H1 (cell line): ENCODE results near the gene SPINT2. TPM values are rescaled to one million over a fixed set of nuclear protein-coding genes. Genes with fewer than 3 reads are reported as not detected.

ENCODE experiments used
- CTCF ChIA-PET: fragments of 300-600 bp; sonication (Branson Sonifier 250); formaldehyde crosslinking; loops from one replicate; lab custom pipeline; 2021; ENCODE audit not compliant: partially characterized antibody; lab: Charles Lee
- POLR2A ChIA-PET: fragments of 300-600 bp; sonication (Branson Sonifier 250); formaldehyde crosslinking; loops from one replicate; lab custom pipeline; 2021; ENCODE audit warnings: inconsistent platforms; ENCODE audit not compliant: partially characterized antibody; lab: Charles Lee
- DNase-seq, 2 experiments: peaks; one replicate each; pipeline versions ENCODE4 v3.0.0 to v3.0.0-alpha.2; 2010 to 2022; ENCODE audit warnings: low spot score in 2 of 2, low read depth in 1 of 2, mixed read lengths in 1 of 2
- FAIRE-seq: peaks from 2 replicates; lab custom pipeline; 2011; peaks lifted over from hg19 to GRCh38; lab: Jason Lieb, UNC
- H2AFZ ChIP-seq: 2 replicates; pipeline ENCODE4 v1.8.1; 2012; ENCODE audit warnings: low read length, inconsistent platforms
- H2AK5ac ChIP-seq: 2 replicates; pipeline ENCODE4 v1.6.1; 2013; ENCODE audit warnings: low read depth, low read length
- H2BK120ac ChIP-seq: replicated peaks from 2 replicates; pipeline ENCODE3; 2013; ENCODE audit warnings: low read depth, low read length, inconsistent platforms
- H2BK12ac ChIP-seq: 2 replicates; pipeline ENCODE4 v1.6.1; 2013; ENCODE audit warnings: low read depth, low read length
- H2BK15ac ChIP-seq: 2 replicates; pipeline ENCODE4 v1.6.1; 2013; ENCODE audit warnings: low read length
- H2BK20ac ChIP-seq: 2 replicates; pipeline ENCODE4 v1.6.1; 2013; ENCODE audit warnings: low read length
- H2BK5ac ChIP-seq: 2 replicates; pipeline ENCODE4 v1.6.1; 2013; ENCODE audit warnings: low read depth, low read length
- H3K14ac ChIP-seq: 2 replicates; pipeline ENCODE4 v1.6.1; 2013; ENCODE audit warnings: inconsistent platforms; ENCODE audit not compliant: insufficient read length
- H3K18ac ChIP-seq: 2 replicates; pipeline ENCODE4 v1.6.1; 2013; ENCODE audit warnings: low read length; ENCODE audit errors: extremely low read depth
- H3K23ac ChIP-seq: 2 replicates; pipeline ENCODE4 v1.6.1; 2013; ENCODE audit warnings: inconsistent platforms; ENCODE audit not compliant: insufficient read length
- H3K23me2 ChIP-seq: 2 replicates; pipeline ENCODE4 v1.6.1; 2013; ENCODE audit warnings: low read depth, low read length
- H3K27ac ChIP-seq: 2 replicates; pipeline ENCODE4 v1.6.1; 2011; ENCODE audit warnings: low read depth, low read length, inconsistent platforms
- H3K27me3 ChIP-seq, 4 experiments: replicated peaks in 1 of 4; 1 replicate in 1 of 4; 2 replicates in 3 of 4; pipeline versions ENCODE4 v1.6.1 to v1.8.1; 2011 to 2013; ENCODE audit warnings: low read length in 3 of 4, mild to moderate bottlenecking in 3 of 4, inconsistent platforms in 2 of 4, mixed read lengths in 2 of 4, moderate library complexity in 1 of 4; ENCODE audit not compliant: control insufficient read depth in 3 of 4, insufficient read depth in 3 of 4; ENCODE audit errors: extremely low read depth in 1 of 4
- H3K36me3 ChIP-seq, 4 experiments: 2 replicates each; pipeline versions ENCODE4 v1.6.1 to v1.8.1; 2011 to 2013; ENCODE audit warnings: mild to moderate bottlenecking in 4 of 4, low read length in 3 of 4, moderate library complexity in 2 of 4, control low read depth in 1 of 4, inconsistent platforms in 1 of 4; ENCODE audit not compliant: insufficient read depth in 4 of 4, control insufficient read depth in 2 of 4
- H3K4ac ChIP-seq: replicated peaks from 2 replicates; pipeline ENCODE3; 2013; ENCODE audit warnings: low read length, low read depth, mixed read lengths, inconsistent platforms; ENCODE audit not compliant: insufficient read length
- H3K4me1 ChIP-seq, 4 experiments: replicated peaks in 1 of 4; 1 replicate in 1 of 4; 2 replicates in 3 of 4; pipeline versions ENCODE4 v1.6.1 to v1.8.1; 2011 to 2013; ENCODE audit warnings: low read length in 3 of 4, inconsistent platforms in 2 of 4, mixed read lengths in 1 of 4; ENCODE audit not compliant: insufficient read depth in 4 of 4, control insufficient read depth in 3 of 4
- H3K4me2 ChIP-seq, 2 experiments: 2 replicates each; pipeline versions ENCODE4 v1.6.1 to v1.8.1; 2011 to 2013; ENCODE audit warnings: low read depth in 2 of 2, low read length in 2 of 2, control low read depth in 1 of 2, inconsistent platforms in 1 of 2, mild to moderate bottlenecking in 1 of 2; ENCODE audit not compliant: insufficient read depth in 1 of 2
- H3K4me3 ChIP-seq, 4 experiments: fragments of 200-600, 300-600 bp in 1 of 4; sonication (generic), shearing (Covaris generic), sonication (Bioruptor Twin) in 1 of 4; 2 replicates each; pipeline versions ENCODE4 v1.5.1 to v1.8.1; 2011 to 2016; ENCODE audit warnings: low read length in 4 of 4, low read depth in 3 of 4, control low read depth in 2 of 4, inconsistent platforms in 2 of 4, mild to moderate bottlenecking in 2 of 4, mixed read lengths in 1 of 4, moderate library complexity in 1 of 4; ENCODE audit not compliant: insufficient read depth in 2 of 4; ENCODE audit errors: extremely low read depth in 1 of 4
- H3K56ac ChIP-seq: replicated peaks from 2 replicates; pipeline ENCODE3; 2013; ENCODE audit warnings: low read depth, mild to moderate bottlenecking, mixed read lengths, low read length, inconsistent platforms; ENCODE audit not compliant: insufficient read length
- H3K79me1 ChIP-seq: 2 replicates; pipeline ENCODE4 v1.6.1; 2013; ENCODE audit warnings: low read depth, low read length, control low read depth
- H3K79me2 ChIP-seq, 2 experiments: 2 replicates each; pipeline versions ENCODE4 v1.6.1 to v1.8.1; 2012 to 2013; ENCODE audit warnings: low read length in 2 of 2, mild to moderate bottlenecking in 2 of 2, inconsistent platforms in 1 of 2; ENCODE audit not compliant: insufficient read depth in 2 of 2, control insufficient read depth in 1 of 2
- H3K9ac ChIP-seq, 4 experiments: replicated peaks in 1 of 4; 1 replicate in 1 of 4; 2 replicates in 3 of 4; pipeline versions ENCODE4 v1.6.1 to v1.8.1; 2011 to 2013; ENCODE audit warnings: low read depth in 3 of 4, low read length in 3 of 4, control low read depth in 2 of 4, mild to moderate bottlenecking in 2 of 4, moderate library complexity in 2 of 4, inconsistent platforms in 1 of 4; ENCODE audit errors: extremely low read depth in 1 of 4
- H3K9me3 ChIP-seq, 2 experiments: 2 replicates each; pipeline versions ENCODE4 v1.6.1 to v1.8.1; 2012 to 2013; ENCODE audit warnings: mild to moderate bottlenecking in 2 of 2, moderate library complexity in 2 of 2, control low read depth in 1 of 2, inconsistent platforms in 1 of 2, low read depth in 1 of 2, low read length in 1 of 2, mixed read lengths in 1 of 2; ENCODE audit not compliant: insufficient read depth in 2 of 2
- H4K20me1 ChIP-seq, 2 experiments: replicated peaks in 1 of 2; 2 replicates each; pipeline versions ENCODE3 to v1.8.1; 2011 to 2013; ENCODE audit warnings: inconsistent platforms in 2 of 2, low read length in 2 of 2, mild to moderate bottlenecking in 1 of 2; ENCODE audit not compliant: insufficient read depth in 2 of 2, control insufficient read depth in 1 of 2
- H4K5ac ChIP-seq: 2 replicates; pipeline ENCODE4 v1.6.1; 2013; ENCODE audit warnings: low read length, low read depth, mixed read lengths, inconsistent platforms; ENCODE audit not compliant: insufficient read length
- H4K8ac ChIP-seq: 2 replicates; pipeline ENCODE4 v1.8.0; 2013; ENCODE audit warnings: mild to moderate bottlenecking, moderate library complexity, low read length, inconsistent platforms; ENCODE audit not compliant: insufficient read depth; ENCODE audit errors: extremely low read depth
- H4K91ac ChIP-seq: replicated peaks from 2 replicates; pipeline ENCODE3; 2013; ENCODE audit warnings: low read length, mixed read lengths, inconsistent platforms; ENCODE audit not compliant: insufficient read length
- ASH2L ChIP-seq: fragments of 200-600, 300-600 bp; sonication (generic); IDR thresholded peaks from one replicate; pipeline ENCODE4 v1.7.1; 2017; ENCODE audit warnings: low read length
- ATF2 ChIP-seq: IDR thresholded peaks from 2 replicates; pipeline ENCODE4 v1.6.1; 2012; ENCODE audit warnings: low read length, inconsistent platforms
- CTCF ChIP-seq, 3 experiments: IDR thresholded peaks; 1 replicate in 2 of 3; 2 replicates in 1 of 3; pipeline versions ENCODE4 v1.5.1 to v1.6.1; 2011; ENCODE audit warnings: low read length in 3 of 3, mild to moderate bottlenecking in 3 of 3, inconsistent platforms in 2 of 3, low read depth in 1 of 3, moderate library complexity in 1 of 3; ENCODE audit not compliant: insufficient read depth in 1 of 3; ENCODE audit errors: control extremely low read depth in 1 of 3
- GTF2F1 ChIP-seq: IDR thresholded peaks from 2 replicates; pipeline ENCODE4 v1.6.1; 2012; ENCODE audit warnings: low read depth, low read length, improper control_type of control experiment, borderline replicate concordance
- JUN ChIP-seq: IDR thresholded peaks from 2 replicates; pipeline ENCODE4 v1.6.1; 2011; ENCODE audit warnings: low read depth, mild to moderate bottlenecking, improper control_type of control experiment, low read length
- KDM4A ChIP-seq: IDR thresholded peaks from one replicate; pipeline ENCODE4 v1.7.1; 2012; ENCODE audit warnings: low read depth, mild to moderate bottlenecking, moderate library complexity, low read length, inconsistent platforms; ENCODE audit not compliant: severe bottlenecking
- NRF1 ChIP-seq: IDR thresholded peaks from 2 replicates; pipeline ENCODE4 v1.6.1; 2011; ENCODE audit warnings: mild to moderate bottlenecking, low read depth, low read length, improper control_type of control experiment
- SIX5 ChIP-seq: IDR thresholded peaks from 2 replicates; pipeline ENCODE4 v1.6.1; 2011; ENCODE audit warnings: mild to moderate bottlenecking, low read depth, low read length
- SP4 ChIP-seq: IDR thresholded peaks from 2 replicates; pipeline ENCODE4 v1.6.1; 2012; ENCODE audit warnings: low read length, inconsistent platforms
- YY1 ChIP-seq: IDR thresholded peaks from 2 replicates; pipeline ENCODE4 v1.6.1; 2011; ENCODE audit warnings: low read depth, mild to moderate bottlenecking, low read length
- WGBS, 2 experiments: shearing (Covaris generic) in 1 of 2; methylation state at CpG; one replicate each; pipeline versions ENCODE4 v1.1.6 to v1.1.7; 2013 to 2015; ENCODE audit warnings: low lambda C conversion rate in 2 of 2, mixed read lengths in 2 of 2, inconsistent platforms in 1 of 2, low coverage in 1 of 2, missing lambda C conversion rate in 1 of 2; ENCODE audit not compliant: insufficient replicate concordance in 2 of 2, insufficient coverage in 1 of 2, insufficient read length in 1 of 2; ENCODE audit errors: extremely low coverage in 1 of 2, missing lambda C conversion rate in 1 of 2; 5-methylcytosine and 5-hydroxymethylcytosine counted together
- polyA plus RNA-seq, 7 experiments: library from polyadenylated mRNA; depleted of rRNA in 3 of 7; stranded (reverse) in 5 of 7; unstranded in 2 of 7; fragments of >200 nt in 5 of 7; fragments of 200-250 nt in 2 of 7; gene quantifications; 1 replicate in 5 of 7; 2 replicates in 1 of 7; 4 replicates in 1 of 7; pipeline versions ENCODE4 v1.2.1 to v1.2.3, GENCODE V29; 2011 to 2013; ENCODE audit warnings: missing spikeins in 2 of 7, mixed read lengths in 2 of 7
- total RNA-seq: library from RNA; stranded (reverse); fragmentation: NEBNext Ultra II Directional; extraction: Animal tissue kit (Norgen Biotek cat#: 25700); gene quantifications from 2 replicates; pipeline ENCODE4 v1.2.1, GENCODE V29; 2021

SPINT2 gene
- total and polyA plus RNA-seq, 2 of the 8 experiments (the other 6 are each of a cell fraction or from before 2014, with no cell fraction given): 294 to 296 TPM

- H3K23ac ChIP-seq: no peak overlapping the region
- peaks cover 11% of the 10 kb centered on the region for H3K23me2 ChIP-seq
- no peak overlapping the region for H3K9ac ChIP-seq
- H2BK20ac ChIP-seq: no peak overlapping the region
- no peak overlapping the region for H4K91ac ChIP-seq
- H4K5ac ChIP-seq: no peak overlapping the region
- H3K4ac ChIP-seq: no peak overlapping the region
- no peak overlapping the region for H2AFZ ChIP-seq
- POLR2A ChIA-PET: interaction anchor here (0.6 kb wide), 1 partner anchor 321 kb away, joined by 3 read pairs; no protein-coding TSS in a partner anchor
- no peak overlapping the region for H3K56ac ChIP-seq
- H3K27me3 ChIP-seq: no peaks in the 10 kb centered on the region
- H3K9me3 ChIP-seq: no peaks in the 10 kb centered on the region
- no peaks in the 10 kb centered on the region for H4K20me1 ChIP-seq
- no peak overlapping the region for H2AK5ac ChIP-seq
- H4K8ac ChIP-seq: no peak overlapping the region
- peaks cover 0 to 5% (median 4%) of the 10 kb centered on the region in 4 experiments; a peak in 5 of 7 replicates for H3K4me1 ChIP-seq
- no peak overlapping the region; the same call in 1 of the 2 replicates for H3K18ac ChIP-seq
- H3K4me2 ChIP-seq: no peak overlapping the region
- no peak overlapping the region for H2BK12ac ChIP-seq
- FAIRE-seq: no peak
- H3K27ac ChIP-seq: no peak overlapping the region
- no peaks in the 10 kb centered on the region for H3K36me3 ChIP-seq
- peak overlapping the region; percentile 24; the same call in 1 of the 2 replicates for H2BK5ac ChIP-seq
- WGBS, 2 experiments: 98% methylated on average over 2 of the region's 2 CpGs; no CpG with 5 or more reads in 1 of the 2 experiments
- no peak overlapping the region for H3K4me3 ChIP-seq
- H3K14ac ChIP-seq: no peak overlapping the region
- no peaks in the 10 kb centered on the region for H3K79me1 ChIP-seq
- no peaks in the 10 kb centered on the region for H3K79me2 ChIP-seq
- peak overlapping the region; percentile 5; the same call in 1 of the 2 replicates for H2BK15ac ChIP-seq
- CTCF ChIA-PET: interaction anchor here (0.7 kb wide), 1 partner anchor 43 kb away, joined by 3 read pairs; no protein-coding TSS in a partner anchor
- H2BK120ac ChIP-seq: no peak overlapping the region
- DNase-seq: no peak
- TF ChIP-seq YY1 (no peak), CTCF (IDR thresholded peaks at IDR 0.05; ENCODE audit: control extremely low read depth in 1 of 3, insufficient read depth in 1 of 3, low read depth in 1 of 3, low read length in 3 of 3) (no peak), KDM4A (no peak), ATF2 (no peak), GTF2F1 (no peak), JUN (no peak), SP4 (no peak), ASH2L (no peak), SIX5 (no peak), NRF1 (no peak)
Observed at GRCh38 chr19:38340927-38341326, 76.6 kb downstream of the SPINT2 start.
